Right renal pelvis (tissue), 4 donors: ENCODE measurements around the gene CEP290. TPM values are rescaled to one million over a fixed set of nuclear protein-coding genes. Genes with fewer than 3 reads are reported as not detected.
"Not testable (repeated sequence)": the region's sequence is repeated elsewhere in the genome, so short reads cannot be mapped to it uniquely, and the experiment has no call there.

ENCODE experiments used
- DNase-seq, 4 donors: peaks; one replicate each; pipeline ENCODE4 v3.0.0-alpha.2; 2013; ENCODE audit warnings: low read depth in 4 of 4, low spot score in 3 of 4, missing footprints in 1 of 4
- polyA plus RNA-seq, 4 donors: library from polyadenylated mRNA; unstranded; fragments of 120-200 nt; gene quantifications; one replicate each; pipeline ENCODE4 v1.2.1, GENCODE V29; 2013; ENCODE audit not compliant: insufficient read length in 4 of 4

Gene CEP290
- polyA plus RNA-seq, 4 donors = 22.8 to 28.5 (median 27.2) TPM

GRCh38 chr12:88062474-88062873, 79.4 kb downstream of the CEP290 start:
- DNase-seq = no peak

GRCh38 chr12:88058719-88059077, 83.2 kb downstream of the CEP290 start:
- DNase-seq = no peak

- no peak for DNase-seq
These were observed 83.7 kb downstream of the CEP290 start for GRCh38 chr12:88057994-88058718.

- no peak for DNase-seq
These were observed 85.3 kb downstream of the CEP290 start for GRCh38 chr12:88056571-88056970.

GRCh38 chr12:88052686-88053085, 89.2 kb downstream of the CEP290 start:
- DNase-seq = no peak

GRCh38 chr12:88044035-88044434, 97.9 kb downstream of the CEP290 start:
- DNase-seq = no peak

- no peak for DNase-seq
These were observed 104.1 kb downstream of the CEP290 start for GRCh38 chr12:88037770-88038169.

GRCh38 chr12:88036353-88036965, 105.4 kb downstream of the CEP290 start:
- DNase-seq = no peak

GRCh38 chr12:88035907-88036289, 106.0 kb downstream of the CEP290 start:
- no peak for DNase-seq

- peak; percentile 73 to 81 (median 76) for DNase-seq
These were observed 106.5 kb downstream of the CEP290 start for GRCh38 chr12:88035271-88035906.

GRCh38 chr12:88031161-88031560, 110.7 kb downstream of the CEP290 start:
- not testable (repeated sequence) for DNase-seq

- DNase-seq = no peak
These were observed 112.7 kb downstream of the CEP290 start, which contains the start of gene C12orf50 for GRCh38 chr12:88029093-88029665. Gene C12orf50, minus strand, starts transcription at chr12:88029401. Its CDS starts 2,439 bp downstream, at chr12:88026962.

GRCh38 chr12:88026196-88026595, 115.7 kb downstream of the CEP290 start:
- DNase-seq = no peak

GRCh38 chr12:88017964-88018363, 123.9 kb downstream of the CEP290 start:
- DNase-seq = no peak

- no peak for DNase-seq
These were observed 126.1 kb downstream of the CEP290 start for GRCh38 chr12:88015825-88016224.

GRCh38 chr12:88011755-88012154, 130.1 kb downstream of the CEP290 start:
- DNase-seq = no peak

- no peak for DNase-seq
These were observed 135.5 kb downstream of the CEP290 start for GRCh38 chr12:88006351-88006750.

GRCh38 chr12:88001327-88001726, 140.6 kb downstream of the CEP290 start:
- no peak for DNase-seq
